HG02571 (cell line): ENCODE measurements around the gene GRID1.

Experiments used
- ATAC-seq: cut with Tn5 transposase; IDR thresholded peaks from one replicate; pipeline ENCODE4 v1.9.1; 2021; ENCODE audit warnings: mild to moderate bottlenecking, moderate library complexity; ENCODE audit not compliant: unreplicated experiment

GRID1 gene

GRCh38 chr10:86371116-86371515 lies 4.5 kb upstream of the GRID1 start:
- ATAC-seq, result no peak

GRCh38 chr10:86370006-86370585 lies 3.5 kb upstream of the GRID1 start:
- ATAC-seq, result no peak

- no peak for ATAC-seq
Observed at GRCh38 chr10:86368987-86369386, 2.4 kb upstream of the GRID1 start.

GRCh38 chr10:86368046-86368445 lies 1.5 kb upstream of the GRID1 start:
- ATAC-seq, result no peak

GRCh38 chr10:86367152-86367951 lies 757 bp upstream of the GRID1 start:
- no peak for ATAC-seq

GRCh38 chr10:86366902-86367151 lies 232 bp upstream of the GRID1 start:
- no peak for ATAC-seq

GRCh38 chr10:86365346-86366032 lies 1.1 kb downstream of the GRID1 start:
- ATAC-seq, result no peak

- ATAC-seq, result no peak
Observed at GRCh38 chr10:86364491-86365345, 1.9 kb downstream of the GRID1 start.

- no peak for ATAC-seq
Observed at GRCh38 chr10:86363833-86364490, 2.6 kb downstream of the GRID1 start.

- no peak for ATAC-seq
Observed at GRCh38 chr10:86363184-86363832, 3.3 kb downstream of the GRID1 start.

GRCh38 chr10:86362586-86363183 lies 3.9 kb downstream of the GRID1 start:
- no peak for ATAC-seq

- no peak for ATAC-seq
Observed at GRCh38 chr10:86362129-86362527, 4.5 kb downstream of the GRID1 start.

GRCh38 chr10:86361156-86362128 lies 5.2 kb downstream of the GRID1 start:
- ATAC-seq, result no peak

- no peak for ATAC-seq
Observed at GRCh38 chr10:86360657-86361056, 5.9 kb downstream of the GRID1 start.

GRCh38 chr10:86359954-86360353 lies 6.6 kb downstream of the GRID1 start:
- ATAC-seq, result no peak

GRCh38 chr10:86359111-86359510 lies 7.5 kb downstream of the GRID1 start:
- ATAC-seq, result no peak

GRCh38 chr10:86357676-86358075 lies 8.9 kb downstream of the GRID1 start:
- no peak for ATAC-seq

- ATAC-seq, result no peak
Observed at GRCh38 chr10:86357041-86357440, 9.6 kb downstream of the GRID1 start.

- no peak for ATAC-seq
Observed at GRCh38 chr10:86356296-86356695, 10.3 kb downstream of the GRID1 start.
